Neural progenitor cell (in vitro differentiated cells): ENCODE data around the gene DPY30. TPM values are rescaled to one million over a fixed set of nuclear protein-coding genes. Genes with fewer than 3 reads are reported as not detected.

ENCODE experiments used
- DNase-seq: peaks from one replicate; pipeline ENCODE4 v3.0.0-alpha.2; 2016; ENCODE audit warnings: low spot score
- H2AFZ ChIP-seq: fragments of 200-600 bp; sonication (generic); replicated peaks from 2 replicates; pipeline ENCODE4 v1.6.1; 2016; ENCODE audit warnings: antibody characterized with exemption
- H3F3A ChIP-seq: fragments of 200-600 bp; sonication (generic); 2 replicates; pipeline ENCODE4 v1.6.1; 2016; ENCODE audit warnings: antibody characterized with exemption, low read depth
- H3K27ac ChIP-seq: fragments of 200-600 bp; sonication (generic); 2 replicates; pipeline ENCODE4 v1.5.1; 2016; ENCODE audit warnings: mild to moderate bottlenecking
- H3K27me3 ChIP-seq: fragments of 200-600 bp; sonication (generic); 2 replicates; pipeline ENCODE4 v1.6.1; 2016; ENCODE audit warnings: mild to moderate bottlenecking, moderate library complexity
- H3K36me3 ChIP-seq: fragments of 200-600 bp; sonication (generic); 2 replicates; pipeline ENCODE4 v1.5.1; 2016
- H3K4me1 ChIP-seq: fragments of 200-600 bp; sonication (generic); 2 replicates; pipeline ENCODE4 v1.6.1; 2016; ENCODE audit warnings: mixed run types
- H3K4me2 ChIP-seq: fragments of 200-600 bp; sonication (generic); 2 replicates; pipeline ENCODE4 v1.6.1; 2016
- H3K4me3 ChIP-seq: fragments of 200-600 bp; sonication (generic); 2 replicates; pipeline ENCODE4 v1.5.1; 2016
- H3K79me2 ChIP-seq: fragments of 200-600 bp; sonication (generic); 2 replicates; pipeline ENCODE4 v1.6.1; 2016; ENCODE audit warnings: low read depth
- H3K9ac ChIP-seq: fragments of 200-600 bp; sonication (generic); 2 replicates; pipeline ENCODE4 v1.6.1; 2016
- H3K9me3 ChIP-seq: fragments of 200-600 bp; sonication (generic); 2 replicates; pipeline ENCODE4 v1.5.1; 2016; ENCODE audit warnings: low read depth
- H4K20me1 ChIP-seq: fragments of 200-600 bp; sonication (generic); 2 replicates; pipeline ENCODE4 v1.6.1; 2016; ENCODE audit warnings: low read depth
- H3K27ac Mint-ChIP-seq: 3 replicates; pipeline ENCODE4 v1.8.0; 2021; ENCODE audit warnings: mixed read lengths
- H3K27me3 Mint-ChIP-seq: 2 replicates; pipeline ENCODE4 v1.8.0; 2022; ENCODE audit warnings: low read depth, mild to moderate bottlenecking, inconsistent platforms, moderate library complexity, mixed read lengths; ENCODE audit not compliant: insufficient read depth
- H3K36me3 Mint-ChIP-seq: 3 replicates; pipeline ENCODE4 v1.8.0; 2021; ENCODE audit warnings: mixed read lengths
- H3K4me1 Mint-ChIP-seq: 3 replicates; pipeline ENCODE4 v1.8.0; 2021; ENCODE audit warnings: mixed read lengths
- H3K4me3 Mint-ChIP-seq: 3 replicates; pipeline ENCODE4 v1.8.0; 2021; ENCODE audit warnings: mild to moderate bottlenecking, moderate library complexity, mixed read lengths
- H3K9me3 Mint-ChIP-seq: 3 replicates; pipeline ENCODE4 v1.8.0; 2020; ENCODE audit warnings: mixed read lengths
- EZH2 ChIP-seq: fragments of 200-600 bp; sonication (generic); IDR thresholded peaks from 2 replicates; pipeline ENCODE4 v1.6.1; 2017; ENCODE audit warnings: antibody characterized with exemption, mild to moderate bottlenecking, moderate library complexity
- EZH2phosphoT487 ChIP-seq: fragments of 200-600 bp; sonication (generic); IDR thresholded peaks from 2 replicates; pipeline ENCODE4 v1.6.1; 2017; ENCODE audit warnings: antibody characterized with exemption
- total RNA-seq: library from RNA; depleted of rRNA; stranded (reverse); fragments of >200 nt; gene quantifications from 2 replicates; pipeline ENCODE4 v1.2.3, GENCODE V29; 2015; ENCODE audit warnings: low replicate concordance
- TF ChIP-seq, protein P1 (sequence below): fragments of 200-600 bp; sonication (generic); IDR thresholded peaks from 2 replicates; pipeline ENCODE4 v1.5.1; 2017; ENCODE audit warnings: antibody characterized with exemption, mild to moderate bottlenecking

Gene DPY30
- total RNA-seq, 1 donor from 2014 or later: 199 TPM

DNA sequence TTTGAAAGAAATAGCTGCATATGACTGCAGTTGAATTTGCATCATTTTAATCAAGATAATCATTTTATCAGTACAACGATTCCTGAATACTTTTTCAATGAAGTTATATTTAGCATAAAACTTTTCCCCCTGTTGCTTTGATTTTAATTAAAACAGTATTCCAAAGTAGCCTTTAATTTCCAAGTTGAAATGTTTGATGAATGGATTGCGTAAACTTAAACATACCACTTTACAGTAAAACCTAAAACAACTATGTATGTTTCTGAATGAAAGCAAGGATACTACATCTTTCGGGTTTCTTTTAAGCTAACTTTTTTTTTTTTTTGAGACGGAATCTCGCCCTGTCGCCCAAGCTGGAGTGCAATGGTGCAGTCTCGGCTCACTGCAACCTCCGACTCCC is 25.1 kb upstream of the DPY30 start:
- Histone ChIP-seq H3K27ac (peak overlapping the region; percentile 85), H3K4me3 (peak overlapping the region; percentile 96), H3K4me2 (peak overlapping the region; percentile 90), H3K36me3 (no peaks in the 10 kb centered on the region), H2AFZ (no peak overlapping the region), H3F3A (peaks cover 26% of the 10 kb centered on the region), H3K27me3 (no peaks in the 10 kb centered on the region), H3K4me1 (peaks cover 9% of the 10 kb centered on the region), H3K79me2 (peaks cover 43% of the 10 kb centered on the region), H3K9ac (peak overlapping the region; percentile 79), H4K20me1 (no peaks in the 10 kb centered on the region), H3K9me3 (no peaks in the 10 kb centered on the region)
- DNase-seq: no peak
- H3K9me3 Mint-ChIP-seq: no peaks in the 10 kb centered on the region
- H3K4me1 Mint-ChIP-seq: peaks cover 17% of the 10 kb centered on the region
- peaks cover 7% of the 10 kb centered on the region for H3K36me3 Mint-ChIP-seq
- peaks cover 6% of the 10 kb centered on the region for H3K27me3 Mint-ChIP-seq
- H3K4me3 Mint-ChIP-seq: peak overlapping the region; percentile 98
- no peak overlapping the region for H3K27ac Mint-ChIP-seq
- TF ChIP-seq, protein P1, sequence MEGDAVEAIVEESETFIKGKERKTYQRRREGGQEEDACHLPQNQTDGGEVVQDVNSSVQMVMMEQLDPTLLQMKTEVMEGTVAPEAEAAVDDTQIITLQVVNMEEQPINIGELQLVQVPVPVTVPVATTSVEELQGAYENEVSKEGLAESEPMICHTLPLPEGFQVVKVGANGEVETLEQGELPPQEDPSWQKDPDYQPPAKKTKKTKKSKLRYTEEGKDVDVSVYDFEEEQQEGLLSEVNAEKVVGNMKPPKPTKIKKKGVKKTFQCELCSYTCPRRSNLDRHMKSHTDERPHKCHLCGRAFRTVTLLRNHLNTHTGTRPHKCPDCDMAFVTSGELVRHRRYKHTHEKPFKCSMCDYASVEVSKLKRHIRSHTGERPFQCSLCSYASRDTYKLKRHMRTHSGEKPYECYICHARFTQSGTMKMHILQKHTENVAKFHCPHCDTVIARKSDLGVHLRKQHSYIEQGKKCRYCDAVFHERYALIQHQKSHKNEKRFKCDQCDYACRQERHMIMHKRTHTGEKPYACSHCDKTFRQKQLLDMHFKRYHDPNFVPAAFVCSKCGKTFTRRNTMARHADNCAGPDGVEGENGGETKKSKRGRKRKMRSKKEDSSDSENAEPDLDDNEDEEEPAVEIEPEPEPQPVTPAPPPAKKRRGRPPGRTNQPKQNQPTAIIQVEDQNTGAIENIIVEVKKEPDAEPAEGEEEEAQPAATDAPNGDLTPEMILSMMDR: no peak
- no peak for TF ChIP-seq EZH2phosphoT487

GRCh38 chr2:32064021-32064601 is 24.5 kb upstream of the DPY30 start:
- H3F3A ChIP-seq: peaks cover 26% of the 10 kb centered on the region
- H2AFZ ChIP-seq: peak overlapping the region; percentile 95
- H3K36me3 ChIP-seq: no peaks in the 10 kb centered on the region
- no peaks in the 10 kb centered on the region for H3K9me3 ChIP-seq
- Mint-ChIP-seq H3K9me3 (no peaks in the 10 kb centered on the region), H3K27me3 (peaks cover 6% of the 10 kb centered on the region), H3K27ac (peak overlapping the region; percentile 82), H3K4me3 (peak overlapping the region; percentile 98), H3K36me3 (peaks cover 7% of the 10 kb centered on the region), H3K4me1 (peaks cover 17% of the 10 kb centered on the region)
- H3K4me1 ChIP-seq: peaks cover 9% of the 10 kb centered on the region
- peak overlapping the region; percentile 85 for H3K27ac ChIP-seq
- no peak for TF ChIP-seq EZH2
- TF ChIP-seq EZH2phosphoT487: no peak
- TF ChIP-seq, protein P1: no peak
- H4K20me1 ChIP-seq: no peaks in the 10 kb centered on the region
- peak overlapping the region; percentile 90 for H3K4me2 ChIP-seq
- peaks cover 37% of the 10 kb centered on the region for H3K79me2 ChIP-seq
- no peak for DNase-seq
- H3K4me3 ChIP-seq: peak overlapping the region; percentile 96
- no peaks in the 10 kb centered on the region for H3K27me3 ChIP-seq
- H3K9ac ChIP-seq: peak overlapping the region; percentile 79

- Histone ChIP-seq H3K4me2 (peak within 1 kb of the TSS; percentile 90), H3K36me3 (no peaks in the 10 kb centered on the region), H3K27ac (peak within 1 kb of the TSS; percentile 85), H3K9ac (peak within 1 kb of the TSS; percentile 79), H3K27me3 (no peaks in the 10 kb centered on the region), H2AFZ (peak within 1 kb of the TSS; percentile 95), H4K20me1 (no peaks in the 10 kb centered on the region), H3F3A (peaks cover 26% of the 10 kb centered on the region), H3K4me3 (peak within 1 kb of the TSS; percentile 96), H3K9me3 (no peaks in the 10 kb centered on the region), H3K4me1 (peaks cover 9% of the 10 kb centered on the region), H3K79me2 (peaks cover 30% of the 10 kb centered on the region)
- H3K4me1 Mint-ChIP-seq: peaks cover 17% of the 10 kb centered on the region
- peaks cover 7% of the 10 kb centered on the region for H3K36me3 Mint-ChIP-seq
- peak within 1 kb of the TSS; percentile 98 for H3K4me3 Mint-ChIP-seq
- no peak for TF ChIP-seq EZH2phosphoT487
- TF ChIP-seq, protein P1: peak; percentile 40
- no peak for TF ChIP-seq EZH2
- peak; percentile 99 for DNase-seq
- no peaks in the 10 kb centered on the region for H3K9me3 Mint-ChIP-seq
- H3K27me3 Mint-ChIP-seq: peaks cover 6% of the 10 kb centered on the region
- H3K27ac Mint-ChIP-seq: peak within 1 kb of the TSS; percentile 92
Observed at GRCh38 chr2:32063310-32064020, 23.9 kb upstream of the DPY30 start, which contains the start of gene SPAST. Gene SPAST, plus strand, starts transcription at chr2:32063556. Its CDS starts 276 bp downstream, at chr2:32063832.
